BE2C (cell line): ENCODE results near the gene KRTAP10-11.
"Not testable (repeated sequence)": the region's sequence is repeated elsewhere in the genome, so short reads cannot be mapped to it uniquely, and the experiment has no call there.

Experiments
- DNase-seq: peaks from one replicate; pipeline ENCODE4 v3.0.0-alpha.2; 2020
- H3K27me3 ChIP-seq: fragments of 250-450 bp; sonication (Bioruptor Pico); 2 replicates; pipeline ENCODE4 v1.5.1; 2020; ENCODE audit warnings: mild to moderate bottlenecking
- H3K36me3 ChIP-seq: fragments of 250-450 bp; sonication (Bioruptor Pico); 2 replicates; pipeline ENCODE4 v1.5.1; 2020; ENCODE audit warnings: mild to moderate bottlenecking
- H3K4me1 ChIP-seq: fragments of 250-450 bp; sonication (Bioruptor Pico); 2 replicates; pipeline ENCODE4 v1.5.1; 2020
- H3K4me3 ChIP-seq: 2 replicates; pipeline ENCODE4 v1.5.1; 2011; ENCODE audit warnings: low read depth, low read length
- H3K9me3 ChIP-seq: fragments of 250-450 bp; sonication (Bioruptor Pico); 2 replicates; pipeline ENCODE4 v1.5.1; 2020
- TF ChIP-seq, protein P1 (sequence below): IDR thresholded peaks from 2 replicates; pipeline ENCODE4 v1.5.1; 2012; ENCODE audit warnings: mild to moderate bottlenecking, low read depth, low read length

Gene KRTAP10-11

DNA sequence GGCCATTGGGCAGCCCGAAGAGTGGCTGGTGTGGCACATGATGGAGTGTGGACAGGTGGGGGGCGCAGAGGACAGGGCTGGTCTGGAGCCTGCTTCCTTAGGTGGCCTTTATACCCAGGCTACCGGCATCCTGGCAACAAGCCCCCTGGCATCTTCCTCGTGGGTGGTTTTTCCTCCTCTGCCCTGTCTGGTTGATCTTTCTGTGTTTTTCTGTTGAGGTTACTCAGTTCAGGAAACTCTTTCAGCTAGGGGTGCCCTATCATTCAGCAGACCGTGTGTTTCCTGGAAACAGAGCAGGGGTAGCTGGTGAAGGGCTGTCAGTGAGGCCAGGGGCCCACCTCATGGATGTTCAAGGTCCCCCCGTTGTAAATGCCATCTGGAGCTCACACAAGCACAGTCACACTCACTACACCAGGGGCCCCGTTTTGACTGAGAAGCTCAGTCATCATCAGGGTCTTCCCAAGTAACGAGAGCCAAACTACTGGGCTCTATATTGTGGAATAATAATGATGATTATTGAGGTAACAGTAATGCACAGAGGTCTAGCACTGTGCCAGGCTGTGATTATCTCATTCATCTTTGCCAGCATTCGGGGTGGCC, 8.5 kb downstream of the KRTAP10-11 start, which contains the start of gene KRTAP12-4:
Gene KRTAP12-4 (minus strand): TSS at position 84 of the 600 bp plus-strand sequence. CDS start 45 bp downstream, at position 39.
- Histone ChIP-seq H3K4me3 (no peak within 1 kb of the TSS), H3K27me3 (peaks cover 7% of the 10 kb centered on the region; the same call in 1 of the 2 replicates), H3K4me1 (no peaks in the 10 kb centered on the region), H3K9me3 (no peaks in the 10 kb centered on the region), H3K36me3 (no peaks in the 10 kb centered on the region)
- no peak for DNase-seq
- TF ChIP-seq, protein P1, sequence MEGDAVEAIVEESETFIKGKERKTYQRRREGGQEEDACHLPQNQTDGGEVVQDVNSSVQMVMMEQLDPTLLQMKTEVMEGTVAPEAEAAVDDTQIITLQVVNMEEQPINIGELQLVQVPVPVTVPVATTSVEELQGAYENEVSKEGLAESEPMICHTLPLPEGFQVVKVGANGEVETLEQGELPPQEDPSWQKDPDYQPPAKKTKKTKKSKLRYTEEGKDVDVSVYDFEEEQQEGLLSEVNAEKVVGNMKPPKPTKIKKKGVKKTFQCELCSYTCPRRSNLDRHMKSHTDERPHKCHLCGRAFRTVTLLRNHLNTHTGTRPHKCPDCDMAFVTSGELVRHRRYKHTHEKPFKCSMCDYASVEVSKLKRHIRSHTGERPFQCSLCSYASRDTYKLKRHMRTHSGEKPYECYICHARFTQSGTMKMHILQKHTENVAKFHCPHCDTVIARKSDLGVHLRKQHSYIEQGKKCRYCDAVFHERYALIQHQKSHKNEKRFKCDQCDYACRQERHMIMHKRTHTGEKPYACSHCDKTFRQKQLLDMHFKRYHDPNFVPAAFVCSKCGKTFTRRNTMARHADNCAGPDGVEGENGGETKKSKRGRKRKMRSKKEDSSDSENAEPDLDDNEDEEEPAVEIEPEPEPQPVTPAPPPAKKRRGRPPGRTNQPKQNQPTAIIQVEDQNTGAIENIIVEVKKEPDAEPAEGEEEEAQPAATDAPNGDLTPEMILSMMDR = no peak

DNA sequence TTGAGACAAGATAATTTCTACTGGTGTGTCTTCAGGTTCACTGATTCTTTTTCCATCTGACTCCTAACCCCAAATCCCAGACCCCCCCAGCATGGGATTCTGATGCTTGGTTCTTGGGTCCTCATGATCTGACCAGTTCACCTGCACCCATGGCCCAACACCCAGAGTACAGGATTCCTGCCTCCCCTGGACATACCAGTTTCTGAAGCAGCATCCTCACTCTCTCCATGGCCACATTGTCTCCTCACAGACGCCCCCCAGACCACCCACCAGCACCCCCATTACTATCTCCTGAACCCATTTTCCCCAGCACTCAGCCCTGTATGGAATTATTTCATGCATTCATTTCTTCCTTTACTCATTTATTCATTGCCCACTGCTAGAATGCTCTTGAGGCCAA, 10.7 kb downstream of the KRTAP10-11 start:
- no peaks in the 10 kb centered on the region for H3K9me3 ChIP-seq
- no peaks in the 10 kb centered on the region for H3K36me3 ChIP-seq
- no peak for DNase-seq
- peaks cover 11% of the 10 kb centered on the region for H3K27me3 ChIP-seq
- H3K4me1 ChIP-seq = no peaks in the 10 kb centered on the region
- no peak overlapping the region for H3K4me3 ChIP-seq
- TF ChIP-seq, protein P1 = no peak

DNA sequence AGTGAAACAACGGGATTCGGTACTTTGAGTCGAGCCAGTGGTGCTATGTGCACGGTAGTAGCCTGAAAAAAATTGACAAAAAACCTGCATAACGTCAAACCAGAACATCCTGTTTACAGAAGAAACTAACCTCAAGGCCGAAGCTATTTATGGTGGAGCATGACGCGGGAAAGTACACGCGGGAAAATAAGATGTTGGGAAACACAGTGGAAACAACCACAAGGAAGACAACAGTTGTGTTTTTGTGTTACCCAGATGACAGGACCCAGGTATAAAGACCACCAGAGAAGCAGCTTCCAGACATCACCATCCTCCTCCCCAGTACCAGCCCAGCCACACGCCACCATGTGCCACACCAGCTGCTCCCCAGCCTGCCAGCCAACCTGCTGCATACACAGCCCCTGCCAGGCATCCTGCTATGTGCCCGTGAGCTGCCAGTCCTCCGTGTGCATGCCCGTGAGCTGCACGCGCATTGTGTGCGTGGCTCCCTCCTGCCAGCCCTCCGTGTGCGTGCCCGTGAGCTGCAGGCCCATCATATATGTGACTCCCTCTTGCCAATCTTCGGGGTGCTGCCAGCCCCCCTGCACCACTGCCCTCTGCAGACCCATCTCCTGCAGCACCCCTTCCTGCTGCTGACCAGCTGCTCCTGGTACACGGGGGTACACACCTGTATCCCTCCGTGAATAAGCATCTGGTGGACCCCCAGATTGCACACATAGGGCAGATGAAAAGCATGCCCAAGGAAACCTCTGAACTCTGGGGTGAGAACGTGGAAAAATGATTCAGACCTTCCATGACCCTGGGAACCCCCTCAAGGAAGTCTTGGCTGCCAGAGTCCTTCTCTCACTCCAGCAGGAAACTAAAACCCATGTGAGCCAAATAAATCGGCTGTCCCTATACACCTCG, 11.7 kb downstream of the KRTAP10-11 start, which contains the start of gene KRTAP12-3:
Gene KRTAP12-3 (plus strand): TSS at position 298 of the 906 bp plus-strand sequence. CDS start 48 bp downstream, at position 346.
- H3K4me1 ChIP-seq = no peaks in the 10 kb centered on the region
- H3K27me3 ChIP-seq = peaks cover 11% of the 10 kb centered on the region; the same call in 1 of the 2 replicates
- no peaks in the 10 kb centered on the region for H3K9me3 ChIP-seq
- no peak within 1 kb of the TSS for H3K4me3 ChIP-seq
- TF ChIP-seq, protein P1 = no peak
- DNase-seq = no peak
- no peaks in the 10 kb centered on the region for H3K36me3 ChIP-seq

DNA sequence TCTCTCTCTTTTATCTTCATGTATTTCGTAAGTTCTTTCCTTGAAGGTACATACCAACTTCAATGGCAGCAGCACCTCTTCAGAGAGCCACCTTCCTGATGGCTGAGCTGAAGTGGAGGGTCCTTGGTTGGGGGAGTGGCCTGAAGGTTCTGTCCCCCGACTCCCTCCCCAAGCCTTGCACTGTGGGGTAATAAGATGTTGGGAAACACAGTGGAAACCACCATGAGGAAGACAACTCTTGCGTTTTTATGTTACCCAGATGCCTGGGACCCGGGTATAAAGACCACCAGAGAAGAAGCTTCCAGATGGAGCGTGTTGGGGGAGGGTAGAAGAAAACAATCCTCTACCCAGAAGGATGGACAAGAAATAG, 12.3 kb downstream of the KRTAP10-11 start:
- no peak for DNase-seq
- Histone ChIP-seq H3K36me3 (no peaks in the 10 kb centered on the region), H3K27me3 (peaks cover 11% of the 10 kb centered on the region; the same call in 1 of the 2 replicates), H3K4me3 (no peak overlapping the region), H3K9me3 (no peaks in the 10 kb centered on the region), H3K4me1 (no peaks in the 10 kb centered on the region)
- TF ChIP-seq, protein P1 = no peak

DNA sequence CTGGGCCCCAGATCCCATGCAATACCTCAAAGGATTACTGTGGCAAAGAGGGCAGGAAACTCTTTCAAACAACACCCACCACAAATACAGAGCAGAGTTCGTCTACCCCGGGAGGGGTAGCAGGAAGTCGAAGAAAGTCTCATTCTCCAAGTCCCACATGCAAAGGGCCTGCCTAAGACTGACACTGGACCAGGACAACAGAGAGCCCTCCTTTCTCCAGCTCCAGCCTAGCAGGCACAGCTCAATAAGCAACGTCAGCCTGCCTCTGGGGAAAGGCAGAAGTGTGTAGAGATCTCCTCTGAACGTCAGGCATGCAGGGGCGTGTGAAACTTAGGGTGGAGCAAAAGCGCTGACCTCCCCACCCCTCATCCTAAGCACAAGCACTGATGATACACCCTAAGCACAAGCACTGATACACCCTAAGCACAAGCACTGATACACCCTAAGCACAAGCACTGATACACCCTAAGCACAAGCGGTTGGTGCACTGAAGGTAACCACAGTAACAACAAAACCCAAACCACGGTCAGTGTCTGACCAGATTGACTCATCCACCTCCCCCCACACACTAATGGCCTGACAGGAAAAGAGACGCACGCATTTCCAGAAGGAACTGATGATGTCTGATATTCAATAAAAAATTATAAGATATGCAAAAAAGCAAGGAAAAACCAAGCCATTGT, 12.8 kb downstream of the KRTAP10-11 start:
- Histone ChIP-seq H3K9me3 (no peaks in the 10 kb centered on the region), H3K36me3 (no peaks in the 10 kb centered on the region), H3K4me1 (no peaks in the 10 kb centered on the region), H3K4me3 (no peak overlapping the region), H3K27me3 (peaks cover 11% of the 10 kb centered on the region; the same call in 1 of the 2 replicates)
- TF ChIP-seq, protein P1 = no peak
- DNase-seq = no peak

DNA sequence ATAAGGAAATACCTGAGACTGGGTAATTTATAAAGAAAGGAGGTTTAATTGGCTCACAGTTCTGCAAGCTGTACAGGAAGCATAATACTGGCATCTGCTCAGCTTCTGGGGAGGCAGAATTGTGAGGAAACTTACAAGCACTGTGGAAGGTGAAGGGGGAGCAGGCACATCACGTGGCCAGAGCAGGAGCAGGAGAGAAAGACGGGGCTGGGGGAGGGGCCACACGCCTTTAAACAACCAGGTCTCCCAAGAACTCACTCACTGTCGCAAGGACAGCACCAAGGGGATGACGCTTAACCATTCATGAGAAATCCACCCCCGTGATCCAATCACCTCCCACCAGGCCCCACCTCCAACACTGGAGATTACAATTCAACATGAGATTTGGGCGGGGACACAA, 15.4 kb downstream of the KRTAP10-11 start:
- H3K36me3 ChIP-seq, DNase-seq: not testable (repeated sequence)
- H3K27me3 ChIP-seq = peaks cover 11% of the 10 kb centered on the region; the same call in 1 of the 2 replicates

More for the DNA sequence above, 15.4 kb downstream of the KRTAP10-11 start:
- H3K4me1 ChIP-seq, H3K9me3 ChIP-seq, H3K4me3 ChIP-seq: not testable (repeated sequence)
